ENCODE results near the gene TSPAN4. TPM values are rescaled to one million over a fixed set of nuclear protein-coding genes. Genes with fewer than 3 reads are reported as not detected.

Gene TSPAN4
- total RNA-seq, 1 experiment from 2014 or later = 50.3 TPM

DNA sequence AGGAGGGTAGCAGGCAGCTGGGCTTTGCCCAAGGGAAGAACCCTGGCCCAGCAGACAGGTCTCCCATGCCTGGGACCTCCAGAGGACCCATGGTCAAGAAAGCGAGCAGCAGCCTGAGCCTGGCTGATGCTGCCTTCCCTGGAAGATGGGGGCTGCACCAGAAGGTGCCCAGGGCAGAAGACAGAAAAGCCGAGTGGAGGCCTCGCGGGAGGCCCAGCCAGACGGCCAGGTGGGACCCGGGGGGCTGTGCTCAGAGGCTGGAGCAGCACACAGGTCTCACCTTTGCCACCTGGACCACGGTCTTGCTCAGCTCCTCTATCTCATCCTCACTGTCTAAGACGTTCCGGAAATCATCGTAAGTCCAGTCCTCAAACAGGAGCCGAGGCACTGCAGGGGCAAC lies 57.1 kb downstream of the TSPAN4 start:
- POLR2A ChIA-PET = no interaction called here
- ATAC-seq = no peak
- H4K20me1 ChIP-seq (ENCODE audit: insufficient read depth) = no peaks in the 10 kb centered on the region
- H3K79me2 ChIP-seq (ENCODE audit: insufficient read depth, low read length) = no peaks in the 10 kb centered on the region
- H3K9ac ChIP-seq (ENCODE audit: low read length) = no peak overlapping the region
- no peak for DNase-seq (ENCODE audit: low read depth, low spot score)
- CTCF ChIA-PET = no interaction called here
- RAD21 ChIA-PET (ENCODE audit: low non-redundant PET in 1 of 2, low total read pairs in 2 of 2, uncharacterized antibody in 2 of 2, unreplicated experiment in 2 of 2) = no interaction called here
- H3K27ac ChIP-seq (ENCODE audit: low read depth, low read length) = no peak overlapping the region
- H3K36me3 ChIP-seq (ENCODE audit: control insufficient read depth in 1 of 2, insufficient read depth in 2 of 2, low read length in 2 of 2) = peaks cover 20 to 36% of the 10 kb centered on the region in 2 experiments; a peak in 3 of 4 replicates
- TF ChIP-seq EGR1 (IDR thresholded peaks at IDR 0.05; ENCODE audit: low read depth) (no peak), SIN3A (IDR thresholded peaks at IDR 0.05; ENCODE audit: low read depth) (no peak), ZFX (IDR thresholded peaks at IDR 0.05) (no peak), EZH2 (IDR thresholded peaks at IDR 0.05) (no peak), EZH2phosphoT487 (IDR thresholded peaks at IDR 0.05; ENCODE audit: borderline replicate concordance) (no peak), CBX3 (IDR thresholded peaks at IDR 0.05; ENCODE audit: low read depth) (no peak), TCF7L2 (IDR thresholded peaks at IDR 0.05; ENCODE audit: borderline replicate concordance, extremely low read depth, insufficient read depth, insufficient read length) (no peak), SRF (IDR thresholded peaks at IDR 0.05; ENCODE audit: low read depth) (no peak)
- TF ChIP-seq, protein P1, sequence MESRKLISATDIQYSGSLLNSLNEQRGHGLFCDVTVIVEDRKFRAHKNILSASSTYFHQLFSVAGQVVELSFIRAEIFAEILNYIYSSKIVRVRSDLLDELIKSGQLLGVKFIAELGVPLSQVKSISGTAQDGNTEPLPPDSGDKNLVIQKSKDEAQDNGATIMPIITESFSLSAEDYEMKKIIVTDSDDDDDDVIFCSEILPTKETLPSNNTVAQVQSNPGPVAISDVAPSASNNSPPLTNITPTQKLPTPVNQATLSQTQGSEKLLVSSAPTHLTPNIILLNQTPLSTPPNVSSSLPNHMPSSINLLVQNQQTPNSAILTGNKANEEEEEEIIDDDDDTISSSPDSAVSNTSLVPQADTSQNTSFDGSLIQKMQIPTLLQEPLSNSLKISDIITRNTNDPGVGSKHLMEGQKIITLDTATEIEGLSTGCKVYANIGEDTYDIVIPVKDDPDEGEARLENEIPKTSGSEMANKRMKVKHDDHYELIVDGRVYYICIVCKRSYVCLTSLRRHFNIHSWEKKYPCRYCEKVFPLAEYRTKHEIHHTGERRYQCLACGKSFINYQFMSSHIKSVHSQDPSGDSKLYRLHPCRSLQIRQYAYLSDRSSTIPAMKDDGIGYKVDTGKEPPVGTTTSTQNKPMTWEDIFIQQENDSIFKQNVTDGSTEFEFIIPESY (IDR thresholded peaks at IDR 0.05; ENCODE audit: extremely low read depth, insufficient replicate concordance, low read length) = no peak
- TF ChIP-seq, protein P2, sequence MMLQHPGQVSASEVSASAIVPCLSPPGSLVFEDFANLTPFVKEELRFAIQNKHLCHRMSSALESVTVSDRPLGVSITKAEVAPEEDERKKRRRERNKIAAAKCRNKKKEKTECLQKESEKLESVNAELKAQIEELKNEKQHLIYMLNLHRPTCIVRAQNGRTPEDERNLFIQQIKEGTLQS (IDR thresholded peaks at IDR 0.05) = no peak
- TF ChIP-seq, protein P3, sequence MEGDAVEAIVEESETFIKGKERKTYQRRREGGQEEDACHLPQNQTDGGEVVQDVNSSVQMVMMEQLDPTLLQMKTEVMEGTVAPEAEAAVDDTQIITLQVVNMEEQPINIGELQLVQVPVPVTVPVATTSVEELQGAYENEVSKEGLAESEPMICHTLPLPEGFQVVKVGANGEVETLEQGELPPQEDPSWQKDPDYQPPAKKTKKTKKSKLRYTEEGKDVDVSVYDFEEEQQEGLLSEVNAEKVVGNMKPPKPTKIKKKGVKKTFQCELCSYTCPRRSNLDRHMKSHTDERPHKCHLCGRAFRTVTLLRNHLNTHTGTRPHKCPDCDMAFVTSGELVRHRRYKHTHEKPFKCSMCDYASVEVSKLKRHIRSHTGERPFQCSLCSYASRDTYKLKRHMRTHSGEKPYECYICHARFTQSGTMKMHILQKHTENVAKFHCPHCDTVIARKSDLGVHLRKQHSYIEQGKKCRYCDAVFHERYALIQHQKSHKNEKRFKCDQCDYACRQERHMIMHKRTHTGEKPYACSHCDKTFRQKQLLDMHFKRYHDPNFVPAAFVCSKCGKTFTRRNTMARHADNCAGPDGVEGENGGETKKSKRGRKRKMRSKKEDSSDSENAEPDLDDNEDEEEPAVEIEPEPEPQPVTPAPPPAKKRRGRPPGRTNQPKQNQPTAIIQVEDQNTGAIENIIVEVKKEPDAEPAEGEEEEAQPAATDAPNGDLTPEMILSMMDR (IDR thresholded peaks at IDR 0.05 in 2 of 3, conservative IDR thresholded peaks at IDR 0.05 in 1 of 3; ENCODE audit: borderline replicate concordance in 1 of 3, insufficient read depth in 1 of 3, low read depth in 2 of 3, low read length in 2 of 3) = no peak
- H3K9me3 ChIP-seq (ENCODE audit: control insufficient read depth in 1 of 2, insufficient read depth in 1 of 2, low read depth in 1 of 2, low read length in 2 of 2) = no peaks in the 10 kb centered on the region
- no peak overlapping the region for H2AFZ ChIP-seq (ENCODE audit: low read depth, low read length, poor library complexity, severe bottlenecking)
- no peaks in the 10 kb centered on the region for H3K27me3 ChIP-seq (ENCODE audit: insufficient read depth, low read length)
- H3K9me2 ChIP-seq (ENCODE audit: insufficient read depth) = no peaks in the 10 kb centered on the region
- H3K4me3 ChIP-seq (replicated peaks in 1 of 2; ENCODE audit: low read depth in 1 of 2, low read length in 2 of 2) = no peak overlapping the region
- no peaks in the 10 kb centered on the region for H3K4me1 ChIP-seq (ENCODE audit: control insufficient read depth in 1 of 2, insufficient read depth in 2 of 2, low read length in 2 of 2)
- intact Hi-C loops (cut with micrococcal nuclease) = loop anchor here (2.0 kb wide), 1 partner anchor 151 kb away; no protein-coding TSS in a partner anchor
- H3K4me2 ChIP-seq (ENCODE audit: low read length) = no peak overlapping the region
- no TSS peak for BruUV-seq (replicated peaks)

All from HCT116 (cell line).